ENCODE data around the gene DDIT4L. TPM values are rescaled to one million over a fixed set of nuclear protein-coding genes. Genes with fewer than 3 reads are reported as not detected.

DDIT4L gene
- total RNA-seq, 1 donor from 2014 or later, result 5.4 TPM

DNA sequence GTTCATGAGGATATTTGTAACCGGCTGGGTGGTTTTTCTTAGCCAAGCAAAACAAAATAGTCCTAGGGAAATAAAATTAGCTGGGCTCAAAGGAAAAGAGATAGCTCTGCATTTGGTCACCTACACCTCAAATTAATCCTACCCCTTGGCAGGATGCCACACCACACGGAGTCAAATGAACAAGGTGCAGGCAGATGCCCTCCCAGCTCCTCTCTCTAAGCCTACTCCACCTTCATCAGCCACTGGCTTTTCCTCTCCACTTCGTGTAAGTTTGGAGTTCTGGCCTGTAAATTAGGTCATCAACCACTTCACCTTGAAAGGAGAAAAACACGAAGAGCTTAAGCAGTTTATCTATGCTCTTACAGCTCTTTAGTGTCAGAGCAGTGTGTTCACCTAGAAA lies 1.4 kb downstream of the DDIT4L start:
- Histone ChIP-seq H3K27ac (peak overlapping the region; percentile 67), H3K4me3 (peak overlapping the region; percentile 65 to 72), H3K9me3 (no peaks in the 10 kb centered on the region), H3K4me1 (peaks cover 32% of the 10 kb centered on the region), H3K27me3 (no peaks in the 10 kb centered on the region), H3K36me3 (no peaks in the 10 kb centered on the region)
- TF ChIP-seq, protein P1, sequence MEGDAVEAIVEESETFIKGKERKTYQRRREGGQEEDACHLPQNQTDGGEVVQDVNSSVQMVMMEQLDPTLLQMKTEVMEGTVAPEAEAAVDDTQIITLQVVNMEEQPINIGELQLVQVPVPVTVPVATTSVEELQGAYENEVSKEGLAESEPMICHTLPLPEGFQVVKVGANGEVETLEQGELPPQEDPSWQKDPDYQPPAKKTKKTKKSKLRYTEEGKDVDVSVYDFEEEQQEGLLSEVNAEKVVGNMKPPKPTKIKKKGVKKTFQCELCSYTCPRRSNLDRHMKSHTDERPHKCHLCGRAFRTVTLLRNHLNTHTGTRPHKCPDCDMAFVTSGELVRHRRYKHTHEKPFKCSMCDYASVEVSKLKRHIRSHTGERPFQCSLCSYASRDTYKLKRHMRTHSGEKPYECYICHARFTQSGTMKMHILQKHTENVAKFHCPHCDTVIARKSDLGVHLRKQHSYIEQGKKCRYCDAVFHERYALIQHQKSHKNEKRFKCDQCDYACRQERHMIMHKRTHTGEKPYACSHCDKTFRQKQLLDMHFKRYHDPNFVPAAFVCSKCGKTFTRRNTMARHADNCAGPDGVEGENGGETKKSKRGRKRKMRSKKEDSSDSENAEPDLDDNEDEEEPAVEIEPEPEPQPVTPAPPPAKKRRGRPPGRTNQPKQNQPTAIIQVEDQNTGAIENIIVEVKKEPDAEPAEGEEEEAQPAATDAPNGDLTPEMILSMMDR (IDR thresholded peaks at IDR 0.05), result no peak
- no peak for TF ChIP-seq POLR2A (IDR thresholded peaks at IDR 0.05)
- no peak for DNase-seq (ENCODE audit: extremely low spot score in 2 of 2)
- intact Hi-C loops (cut with DNase I), result no loop called here

DNA sequence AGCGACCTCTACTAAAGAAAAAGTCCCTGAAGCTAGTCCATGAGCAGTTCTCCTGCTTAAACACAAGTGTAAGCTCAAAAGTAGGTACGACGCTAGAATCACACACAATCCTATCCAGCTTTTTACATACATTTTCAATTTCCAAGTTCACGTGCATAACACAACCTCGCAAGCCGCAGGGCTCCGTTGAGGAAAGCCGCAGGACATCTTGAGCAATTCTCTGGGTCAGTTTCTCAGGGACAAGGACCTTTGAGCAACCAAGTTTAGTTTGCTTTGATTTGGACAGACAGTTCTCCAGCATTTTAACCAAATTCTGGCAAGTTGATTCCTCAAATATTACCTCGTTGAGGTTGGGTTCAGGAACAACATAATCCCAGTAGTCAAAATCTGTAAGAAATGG lies 2.5 kb downstream of the DDIT4L start:
- Histone ChIP-seq H3K27me3 (no peaks in the 10 kb centered on the region), H3K27ac (no peak overlapping the region), H3K4me1 (peaks cover 32% of the 10 kb centered on the region), H3K4me3 (no peak overlapping the region), H3K36me3 (no peaks in the 10 kb centered on the region), H3K9me3 (no peaks in the 10 kb centered on the region)
- TF ChIP-seq, protein P1 (IDR thresholded peaks at IDR 0.05), result no peak
- TF ChIP-seq POLR2AphosphoS5 (IDR thresholded peaks at IDR 0.05; ENCODE audit: insufficient read depth in 1 of 2, low read depth in 1 of 2), result no peak
- TF ChIP-seq POLR2A (IDR thresholded peaks at IDR 0.05), result no peak
- intact Hi-C loops (cut with DNase I), result no loop called here
- no peak for DNase-seq (ENCODE audit: extremely low spot score in 2 of 2)

DNA sequence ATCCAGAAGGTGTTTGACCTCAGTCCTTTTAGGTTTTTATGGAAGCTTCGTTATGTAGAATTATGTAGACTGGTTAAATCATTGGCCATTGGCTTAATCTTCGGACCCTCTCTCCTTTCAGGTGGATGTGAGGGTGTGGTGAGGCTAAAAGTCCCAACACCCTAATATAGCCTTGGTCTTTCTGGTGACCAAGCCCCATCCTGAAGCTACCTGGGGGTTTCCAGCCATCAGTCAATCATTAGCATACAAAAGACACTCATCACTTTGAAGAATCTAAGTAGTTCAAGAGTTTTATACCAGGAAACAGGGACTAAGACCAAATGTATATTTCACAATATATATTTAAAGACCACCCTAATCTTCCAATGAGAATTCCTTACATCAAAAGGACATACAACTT lies 5.5 kb downstream of the DDIT4L start:
- peaks cover 16% of the 10 kb centered on the region for H3K4me1 ChIP-seq
- H3K27ac ChIP-seq, result no peak overlapping the region
- intact Hi-C loops (cut with DNase I), result no loop called here
- TF ChIP-seq POLR2AphosphoS5 (IDR thresholded peaks at IDR 0.05; ENCODE audit: insufficient read depth in 1 of 2, low read depth in 1 of 2), result no peak
- TF ChIP-seq, protein P1 (IDR thresholded peaks at IDR 0.05), result no peak
- TF ChIP-seq POLR2A (IDR thresholded peaks at IDR 0.05), result no peak
- H3K4me3 ChIP-seq, result no peak overlapping the region
- H3K27me3 ChIP-seq, result no peaks in the 10 kb centered on the region
- no peaks in the 10 kb centered on the region for H3K9me3 ChIP-seq
- DNase-seq (ENCODE audit: extremely low spot score in 2 of 2), result no peak
- no peaks in the 10 kb centered on the region for H3K36me3 ChIP-seq

DNA sequence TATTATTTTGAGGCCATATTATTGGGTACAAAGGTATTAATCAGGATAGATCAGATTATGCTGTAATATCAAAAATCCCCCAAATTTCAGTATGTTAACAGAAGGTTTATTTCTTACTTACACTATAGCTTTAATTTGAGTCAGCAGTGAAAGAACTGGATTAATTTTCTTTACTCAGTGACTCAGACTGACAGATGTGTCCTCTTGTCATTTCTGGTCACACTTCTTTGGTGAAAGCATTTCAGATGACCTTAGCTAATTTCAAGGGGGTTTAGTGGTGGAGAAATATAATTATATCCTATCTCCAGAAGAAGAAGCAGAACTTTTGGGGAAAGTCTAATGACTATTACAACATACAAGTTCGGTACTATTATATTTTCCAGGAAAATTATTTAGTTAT lies 12.4 kb downstream of the DDIT4L start:
- H3K36me3 ChIP-seq, result no peaks in the 10 kb centered on the region
- no peak for DNase-seq (ENCODE audit: extremely low spot score in 2 of 2)
- H3K27ac ChIP-seq, result no peak overlapping the region
- H3K27me3 ChIP-seq, result no peaks in the 10 kb centered on the region
- no peaks in the 10 kb centered on the region for H3K4me1 ChIP-seq
- H3K4me3 ChIP-seq, result no peak overlapping the region
- TF ChIP-seq POLR2AphosphoS5 (IDR thresholded peaks at IDR 0.05; ENCODE audit: insufficient read depth in 1 of 2, low read depth in 1 of 2) (no peak), POLR2A (IDR thresholded peaks at IDR 0.05) (no peak)
- TF ChIP-seq, protein P1 (IDR thresholded peaks at IDR 0.05), result no peak
- no peaks in the 10 kb centered on the region for H3K9me3 ChIP-seq
- intact Hi-C loops (cut with DNase I), result no loop called here

DNA sequence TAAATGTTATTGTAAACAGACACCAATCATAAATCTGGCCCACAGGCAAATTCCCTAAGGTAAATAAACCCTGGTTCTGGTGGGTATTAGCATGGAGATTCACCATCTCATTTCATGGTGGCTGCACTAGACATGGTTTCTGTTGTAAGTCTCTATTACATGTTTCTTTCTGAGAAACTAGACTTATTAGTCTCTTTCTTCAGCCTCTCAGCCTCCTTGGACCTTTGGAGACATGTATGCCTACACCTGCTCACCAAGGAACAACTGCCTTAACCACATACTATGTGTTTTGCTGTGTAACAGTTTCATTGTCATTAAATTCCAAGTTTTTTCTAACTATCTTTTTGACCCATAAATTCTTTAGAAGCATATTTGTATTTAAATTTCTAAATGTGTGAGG lies 13.1 kb downstream of the DDIT4L start:
- intact Hi-C loops (cut with DNase I), result no loop called here
- H3K36me3 ChIP-seq, result no peaks in the 10 kb centered on the region
- TF ChIP-seq POLR2A (IDR thresholded peaks at IDR 0.05) (no peak), POLR2AphosphoS5 (IDR thresholded peaks at IDR 0.05; ENCODE audit: insufficient read depth in 1 of 2, low read depth in 1 of 2) (no peak)
- TF ChIP-seq, protein P1 (IDR thresholded peaks at IDR 0.05), result no peak
- no peaks in the 10 kb centered on the region for H3K4me1 ChIP-seq
- H3K4me3 ChIP-seq, result no peak overlapping the region
- H3K27ac ChIP-seq, result no peak overlapping the region
- no peak for DNase-seq (ENCODE audit: extremely low spot score in 2 of 2)
- no peaks in the 10 kb centered on the region for H3K9me3 ChIP-seq
- H3K27me3 ChIP-seq, result no peaks in the 10 kb centered on the region
